CD4-positive, alpha-beta T cell treated with Interleukin-1 beta for 1 hour (primary cell): Measurements from ENCODE around the gene SEC14L1.
"Not testable (repeated sequence)": the region's sequence is repeated elsewhere in the genome, so short reads cannot be mapped to it uniquely, and the experiment has no call there.

Source experiments
- DNase-seq, 2 donors: peaks; one replicate each; pipeline ENCODE4 v3.0.0-alpha.2; 2020 to 2022

Gene SEC14L1

GRCh38 chr17:77246110-77247047 lies 105.6 kb downstream of the SEC14L1 start:
- no peak for DNase-seq

- DNase-seq, result peak; percentile 84 to 85
These were observed 106.3 kb downstream of the SEC14L1 start for GRCh38 chr17:77247048-77247541.

DNA sequence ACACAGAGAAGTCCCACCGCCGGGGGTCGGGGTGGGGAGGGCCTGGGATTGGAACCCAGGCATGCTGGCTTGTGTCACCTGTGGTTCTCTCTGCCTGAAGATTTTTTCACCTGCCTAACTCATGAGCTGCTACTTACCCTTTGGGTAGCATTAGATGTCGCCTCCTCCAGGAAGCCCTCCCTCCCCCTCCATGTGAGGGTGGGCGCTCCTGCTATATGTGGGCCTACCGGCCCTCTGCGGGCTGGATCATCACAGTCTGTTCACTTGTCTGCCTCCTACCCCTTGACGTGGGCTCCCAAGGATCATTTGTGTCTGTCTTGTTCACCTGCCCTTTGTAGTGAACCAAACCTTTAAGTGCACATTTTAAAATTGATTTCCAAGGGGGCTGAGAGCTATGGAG lies 106.8 kb downstream of the SEC14L1 start:
- DNase-seq, result no peak

DNA sequence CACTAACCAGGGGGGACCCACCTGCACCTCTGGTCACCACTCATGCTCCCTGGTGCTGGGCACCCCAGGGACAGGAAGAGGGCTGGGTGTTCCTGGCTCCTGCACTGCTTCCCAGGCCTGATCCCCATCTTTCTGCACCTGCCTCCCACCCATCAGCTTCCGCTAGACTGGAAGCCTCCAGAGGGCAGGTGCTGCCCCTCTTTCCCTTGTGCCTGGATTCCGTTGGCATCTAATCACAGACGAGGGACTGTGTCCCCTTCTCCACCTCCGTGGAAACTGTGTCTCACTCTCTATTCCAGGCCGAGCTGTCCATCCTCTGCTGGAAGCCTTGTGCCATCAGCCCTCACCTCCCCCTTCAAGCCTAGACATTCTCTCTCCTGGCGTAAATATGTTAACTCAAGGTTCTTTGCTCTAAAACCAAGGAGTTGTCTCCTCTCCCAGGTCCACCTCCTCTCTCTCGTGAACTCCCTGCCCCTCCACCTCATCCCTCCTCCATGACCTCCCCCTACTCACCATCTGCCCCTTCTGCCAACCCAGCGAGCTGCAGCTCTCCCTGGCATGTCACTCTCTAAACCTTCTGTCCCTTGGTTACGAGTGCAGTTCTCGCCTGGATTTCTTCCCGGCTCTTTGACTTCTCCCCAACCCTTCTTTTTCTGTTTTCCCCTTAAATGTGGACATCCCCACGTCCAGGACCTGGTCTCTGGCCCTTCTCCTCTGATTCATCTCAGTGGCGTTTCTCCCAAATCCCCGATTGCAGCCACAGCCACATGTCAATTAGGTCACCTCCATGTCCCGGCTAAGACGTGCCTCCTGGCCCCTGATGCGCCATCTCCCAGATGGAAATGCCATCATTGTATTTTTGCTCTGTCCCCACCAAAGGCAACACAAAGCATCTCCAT lies 107.7 kb downstream of the SEC14L1 start:
- no peak for DNase-seq

DNA sequence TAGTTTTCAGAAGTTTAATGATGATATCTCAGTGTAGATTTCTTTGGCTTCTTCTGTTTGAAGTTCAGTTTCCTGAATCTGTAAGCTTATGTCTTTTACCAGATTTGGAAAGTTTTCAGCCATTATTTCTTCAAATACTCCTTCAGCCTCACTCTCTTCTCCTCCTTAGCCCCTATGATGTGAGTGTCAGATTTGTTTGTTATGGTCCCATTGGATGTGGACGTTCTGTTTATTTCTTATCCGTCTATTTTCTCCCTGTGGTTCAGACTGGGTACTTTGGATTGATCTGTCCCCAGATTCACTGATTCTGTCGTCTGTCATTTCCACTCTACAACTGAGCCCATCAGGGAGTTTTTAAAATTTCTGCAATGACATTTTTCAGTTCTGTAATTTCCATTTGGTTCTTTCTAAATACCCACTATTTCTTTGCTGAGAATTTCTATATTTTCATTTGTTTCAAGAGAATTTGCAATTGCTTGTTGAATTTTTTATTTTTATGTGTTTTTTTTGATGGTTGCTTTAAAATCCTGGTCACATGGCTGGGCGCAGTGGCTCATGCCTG lies 110.9 kb downstream of the SEC14L1 start:
- DNase-seq, result no peak

- not testable (repeated sequence) for DNase-seq
These were observed 111.5 kb downstream of the SEC14L1 start for GRCh38 chr17:77252306-77252705.

DNA sequence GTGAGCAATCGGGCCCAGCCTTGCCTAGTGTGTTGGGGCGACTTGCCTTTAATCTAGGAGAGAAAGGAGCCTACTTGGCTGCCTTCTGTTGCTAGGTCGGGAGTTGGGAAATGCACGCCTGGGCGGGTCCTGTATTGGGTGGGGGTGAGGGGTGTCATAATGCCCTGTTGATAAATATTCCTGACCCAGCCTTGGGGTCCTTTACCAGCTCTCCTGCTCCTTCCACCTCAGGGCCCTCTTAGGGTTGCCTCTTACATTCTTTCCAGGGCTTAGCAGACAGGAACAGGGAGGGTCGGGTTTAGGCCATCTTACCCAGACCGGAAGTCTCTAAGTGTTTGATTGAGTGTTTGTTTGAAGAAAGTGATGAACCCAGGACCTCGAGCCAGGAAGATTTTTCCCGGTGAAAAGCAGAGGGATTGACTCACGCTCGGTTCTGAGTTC lies 112.9 kb downstream of the SEC14L1 start:
- no peak for DNase-seq

DNA sequence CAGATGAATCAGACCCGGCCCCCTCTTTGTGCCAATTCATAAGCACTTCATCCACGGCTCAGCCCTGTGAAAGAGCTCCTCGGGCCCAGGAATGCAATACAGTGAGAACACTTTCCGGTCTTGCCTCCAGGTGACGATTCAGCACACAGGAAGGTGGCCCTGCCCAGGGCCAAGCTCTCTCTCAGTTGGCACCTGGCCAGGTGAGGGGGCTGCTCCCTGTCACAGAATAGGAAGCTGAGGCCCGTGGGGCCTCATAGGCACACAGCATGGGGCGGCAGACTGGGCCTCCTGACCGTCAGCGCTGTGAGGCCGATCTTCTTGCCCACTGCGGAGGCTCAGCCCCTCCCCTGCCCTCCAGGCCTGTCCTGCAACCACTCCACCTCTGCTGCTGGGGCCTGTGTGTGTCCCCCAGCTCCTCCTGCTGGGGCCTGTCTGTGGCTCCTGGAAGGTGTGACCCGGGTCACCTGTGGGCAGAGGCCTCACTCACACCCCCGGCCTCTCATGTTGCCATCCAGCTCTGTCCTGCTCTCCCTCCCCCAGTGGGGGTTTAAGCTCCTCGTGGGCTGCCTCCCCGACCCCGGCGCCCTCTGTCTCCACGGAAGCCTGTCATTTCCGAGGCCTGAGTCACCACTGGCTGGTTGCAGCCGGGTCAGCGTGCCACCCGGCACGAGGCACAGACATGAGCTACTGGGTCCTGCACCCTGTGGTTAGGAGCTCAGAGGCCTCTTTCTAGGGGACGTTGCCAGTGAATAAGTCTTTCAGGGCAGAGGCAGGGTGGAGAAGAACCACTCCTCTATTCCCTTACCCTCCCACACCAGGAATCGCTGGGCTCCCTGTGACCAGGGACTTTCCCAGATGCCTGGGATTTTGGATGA lies 114.4 kb downstream of the SEC14L1 start:
- DNase-seq, result no peak

GRCh38 chr17:77255970-77256369 lies 115.2 kb downstream of the SEC14L1 start:
- not testable (repeated sequence) for DNase-seq

DNA sequence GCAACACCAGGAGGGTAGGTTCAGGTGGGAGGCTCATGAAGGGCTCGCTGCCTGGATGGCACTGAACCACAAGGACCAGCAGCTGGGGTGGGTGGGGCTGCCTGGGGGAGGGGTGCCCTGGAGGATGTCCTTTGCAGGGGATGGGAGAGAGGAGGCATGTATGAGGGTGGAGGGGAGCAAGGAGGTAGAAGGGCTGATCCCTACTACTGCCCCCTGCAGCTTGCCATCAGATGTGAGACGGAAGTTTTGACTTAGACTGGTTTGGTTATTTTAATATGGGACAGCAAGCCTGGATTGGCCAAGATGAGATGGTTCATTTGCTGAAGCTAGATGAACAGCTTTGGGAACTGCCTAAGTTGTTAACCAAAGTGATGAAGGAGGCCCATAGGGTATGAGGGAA lies 115.9 kb downstream of the SEC14L1 start:
- no peak for DNase-seq

DNA sequence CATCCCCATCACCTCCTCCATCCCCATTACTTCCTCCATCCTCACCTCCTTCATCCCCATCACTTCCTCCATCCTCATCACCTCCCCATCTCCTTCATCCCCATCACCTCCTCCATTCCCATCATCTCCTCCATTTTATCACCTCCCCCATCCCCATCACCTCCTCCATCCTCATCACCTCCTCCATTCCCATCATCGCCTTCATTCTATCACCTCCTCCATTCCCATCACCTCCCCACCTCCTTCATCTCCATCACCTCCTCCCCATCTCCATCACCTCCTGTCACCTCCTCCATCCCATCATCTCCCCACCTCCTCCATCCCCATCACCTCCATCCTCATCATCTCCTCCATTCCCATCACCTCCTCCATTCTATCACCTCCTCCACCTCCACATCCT lies 116.4 kb downstream of the SEC14L1 start:
- no peak for DNase-seq

- DNase-seq, result no peak
These were observed 117.1 kb downstream of the SEC14L1 start for GRCh38 chr17:77257596-77258458.

DNA sequence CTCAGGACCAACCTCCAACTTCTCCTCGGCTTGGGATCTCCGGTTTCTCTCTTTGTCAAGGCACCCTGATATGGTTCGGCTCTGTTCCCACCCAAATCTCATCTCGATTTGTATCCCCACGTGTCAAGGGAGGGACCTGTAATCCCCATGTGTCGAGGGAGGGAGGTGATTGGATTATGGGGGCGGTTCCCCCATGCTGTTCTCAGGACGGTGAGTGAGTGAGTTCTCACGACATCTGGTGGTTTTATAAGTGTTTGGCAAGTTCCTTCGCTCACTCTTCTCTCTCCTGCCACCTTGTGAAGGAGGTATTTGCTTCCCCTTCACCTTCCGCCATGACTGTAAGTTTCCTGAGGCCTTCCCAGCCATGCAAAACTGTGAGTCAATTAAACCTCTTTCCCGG lies 117.9 kb downstream of the SEC14L1 start:
- no peak for DNase-seq

- DNase-seq, result no peak
These were observed 124.0 kb downstream of the SEC14L1 start for GRCh38 chr17:77264617-77265230.

DNA sequence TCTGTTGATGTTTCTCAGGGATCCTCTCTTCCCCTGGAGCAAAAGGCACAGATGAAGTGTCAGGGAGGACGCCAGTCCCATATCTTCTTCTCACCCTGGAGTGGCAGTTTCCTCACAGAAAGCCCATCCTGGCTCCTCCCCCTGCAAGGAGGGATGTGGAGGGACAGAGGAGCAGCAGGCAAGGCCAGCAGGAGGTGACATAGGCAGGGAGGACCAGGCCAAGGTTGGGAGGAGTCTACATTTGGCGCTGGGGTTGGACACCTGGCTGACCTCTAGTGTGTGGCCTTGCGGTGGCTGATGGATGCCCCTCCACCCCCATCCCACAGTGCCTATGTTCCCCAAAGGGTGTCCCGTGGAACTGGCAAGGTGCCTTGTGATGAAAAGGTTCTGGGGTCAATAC lies 125.4 kb downstream of the SEC14L1 start:
- DNase-seq, result no peak
